Limb (tissue), 2 donors: Measurements from ENCODE around the gene ASCC1.
"Not testable (repeated sequence)": the region's sequence is repeated elsewhere in the genome, so short reads cannot be mapped to it uniquely, and the experiment has no call there.

Experiments
- DNase-seq, 2 donors: peaks; one replicate each; pipeline ENCODE4 v3.0.0-alpha.2; 2016; ENCODE audit errors: extremely low spot score in 2 of 2

ASCC1 gene

GRCh38 chr10:72221278-72221677 is 5.2 kb upstream of the ASCC1 start:
- DNase-seq, result no peak

GRCh38 chr10:72220637-72221036 is 4.6 kb upstream of the ASCC1 start:
- no peak for DNase-seq

GRCh38 chr10:72219235-72219814 is 3.2 kb upstream of the ASCC1 start:
- no peak for DNase-seq

- no peak for DNase-seq
These were observed 2.6 kb upstream of the ASCC1 start for GRCh38 chr10:72218726-72219125.

- no peak for DNase-seq
These were observed 2.2 kb upstream of the ASCC1 start for GRCh38 chr10:72218325-72218724.

GRCh38 chr10:72211832-72212231 is 4.2 kb downstream of the ASCC1 start:
- not testable (repeated sequence) for DNase-seq

GRCh38 chr10:72211381-72211780 is 4.7 kb downstream of the ASCC1 start:
- not testable (repeated sequence) for DNase-seq

- DNase-seq, result not testable (repeated sequence)
These were observed 7.5 kb downstream of the ASCC1 start for GRCh38 chr10:72208526-72208925.

GRCh38 chr10:72206511-72207229 is 9.4 kb downstream of the ASCC1 start:
- no peak for DNase-seq

- DNase-seq, result no peak
These were observed 11.4 kb downstream of the ASCC1 start for GRCh38 chr10:72204724-72205123.

- no peak for DNase-seq
These were observed 11.8 kb downstream of the ASCC1 start for GRCh38 chr10:72204296-72204695.

- no peak for DNase-seq
These were observed 14.8 kb downstream of the ASCC1 start for GRCh38 chr10:72201293-72201692.

- DNase-seq, result no peak
These were observed 15.2 kb downstream of the ASCC1 start for GRCh38 chr10:72200883-72201282.

GRCh38 chr10:72194949-72195348 is 21.1 kb downstream of the ASCC1 start:
- DNase-seq, result no peak

- DNase-seq, result no peak
These were observed 29.1 kb downstream of the ASCC1 start for GRCh38 chr10:72186982-72187330.

- DNase-seq, result no peak
These were observed 29.7 kb downstream of the ASCC1 start for GRCh38 chr10:72186258-72186981.

GRCh38 chr10:72184156-72184555 is 31.9 kb downstream of the ASCC1 start:
- no peak for DNase-seq

- DNase-seq, result no peak
These were observed 38.6 kb downstream of the ASCC1 start for GRCh38 chr10:72177454-72177853.

GRCh38 chr10:72176701-72177100 is 39.4 kb downstream of the ASCC1 start:
- DNase-seq, result no peak

GRCh38 chr10:72175149-72175548 is 40.9 kb downstream of the ASCC1 start:
- no peak for DNase-seq

- no peak for DNase-seq
These were observed 41.8 kb downstream of the ASCC1 start for GRCh38 chr10:72174297-72174662.

- no peak for DNase-seq
These were observed 42.3 kb downstream of the ASCC1 start for GRCh38 chr10:72173619-72174296.
